Measurements from ENCODE around the gene SLC22A5.

Gene SLC22A5

GRCh38 chr5:132387640-132388117 lies 18.2 kb downstream of the SLC22A5 start:
- Histone ChIP-seq H3K4me3 (ENCODE audit: low read depth, low read length) (no peak overlapping the region), H3K4me1 (peaks cover 3% of the 10 kb centered on the region; the same call in 1 of the 2 replicates), H3K36me3 (no peaks in the 10 kb centered on the region), H3K27me3 (no peaks in the 10 kb centered on the region), H3K9me3 (no peaks in the 10 kb centered on the region)
- TF ChIP-seq, protein P1, sequence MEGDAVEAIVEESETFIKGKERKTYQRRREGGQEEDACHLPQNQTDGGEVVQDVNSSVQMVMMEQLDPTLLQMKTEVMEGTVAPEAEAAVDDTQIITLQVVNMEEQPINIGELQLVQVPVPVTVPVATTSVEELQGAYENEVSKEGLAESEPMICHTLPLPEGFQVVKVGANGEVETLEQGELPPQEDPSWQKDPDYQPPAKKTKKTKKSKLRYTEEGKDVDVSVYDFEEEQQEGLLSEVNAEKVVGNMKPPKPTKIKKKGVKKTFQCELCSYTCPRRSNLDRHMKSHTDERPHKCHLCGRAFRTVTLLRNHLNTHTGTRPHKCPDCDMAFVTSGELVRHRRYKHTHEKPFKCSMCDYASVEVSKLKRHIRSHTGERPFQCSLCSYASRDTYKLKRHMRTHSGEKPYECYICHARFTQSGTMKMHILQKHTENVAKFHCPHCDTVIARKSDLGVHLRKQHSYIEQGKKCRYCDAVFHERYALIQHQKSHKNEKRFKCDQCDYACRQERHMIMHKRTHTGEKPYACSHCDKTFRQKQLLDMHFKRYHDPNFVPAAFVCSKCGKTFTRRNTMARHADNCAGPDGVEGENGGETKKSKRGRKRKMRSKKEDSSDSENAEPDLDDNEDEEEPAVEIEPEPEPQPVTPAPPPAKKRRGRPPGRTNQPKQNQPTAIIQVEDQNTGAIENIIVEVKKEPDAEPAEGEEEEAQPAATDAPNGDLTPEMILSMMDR (IDR thresholded peaks at IDR 0.05; ENCODE audit: low read depth, low read length): no peak
- DNase-seq: no peak

GRCh38 chr5:132388244-132389050 lies 18.9 kb downstream of the SLC22A5 start:
- H3K27me3 ChIP-seq: no peaks in the 10 kb centered on the region
- peaks cover 3% of the 10 kb centered on the region; the same call in 1 of the 2 replicates for H3K4me1 ChIP-seq
- no peak for DNase-seq
- TF ChIP-seq, protein P1 (IDR thresholded peaks at IDR 0.05; ENCODE audit: low read depth, low read length): no peak
- no peak overlapping the region for H3K4me3 ChIP-seq (ENCODE audit: low read depth, low read length)
- H3K36me3 ChIP-seq: no peaks in the 10 kb centered on the region
- H3K9me3 ChIP-seq: no peaks in the 10 kb centered on the region

GRCh38 chr5:132389051-132389331 lies 19.5 kb downstream of the SLC22A5 start:
- Histone ChIP-seq H3K9me3 (no peaks in the 10 kb centered on the region), H3K4me1 (peaks cover 3% of the 10 kb centered on the region; the same call in 1 of the 2 replicates), H3K4me3 (ENCODE audit: low read depth, low read length) (no peak overlapping the region), H3K27me3 (no peaks in the 10 kb centered on the region), H3K36me3 (no peaks in the 10 kb centered on the region)
- no peak for DNase-seq
- TF ChIP-seq, protein P1 (IDR thresholded peaks at IDR 0.05; ENCODE audit: low read depth, low read length): no peak

DNA sequence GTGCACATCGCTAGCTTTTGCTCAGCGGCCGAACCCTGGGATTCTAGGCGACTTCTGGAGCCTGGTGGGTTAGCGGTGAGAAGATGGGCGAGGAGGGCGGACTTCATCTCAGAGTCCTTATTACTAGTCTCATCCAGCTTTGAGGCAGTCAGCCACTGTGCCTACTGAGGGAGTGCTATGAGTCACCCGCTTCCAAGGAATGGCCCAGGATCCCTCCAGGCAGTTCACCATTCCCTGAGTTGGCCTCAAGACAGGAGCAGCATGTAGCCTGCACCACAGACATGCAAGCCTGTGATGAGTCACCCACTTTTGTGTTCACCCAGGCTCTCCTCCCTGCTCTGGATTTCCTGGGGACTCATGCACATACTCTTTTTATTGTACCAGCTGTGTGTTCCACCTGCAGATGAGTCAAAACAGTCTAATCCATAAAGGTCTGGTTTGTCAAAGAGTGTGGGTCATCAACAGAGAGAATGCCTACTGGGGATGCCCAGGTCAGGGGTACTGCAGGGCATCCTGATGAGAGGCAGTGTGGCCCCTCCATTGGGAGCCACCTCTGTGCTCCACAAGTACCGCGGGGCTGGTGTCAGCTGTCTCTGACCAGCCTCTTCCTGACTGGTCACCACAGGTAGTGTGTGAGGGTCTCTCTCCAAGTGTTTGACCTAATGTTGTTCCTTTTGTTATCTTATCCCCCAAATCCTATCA lies 20.2 kb downstream of the SLC22A5 start:
- no peak overlapping the region for H3K4me3 ChIP-seq (ENCODE audit: low read depth, low read length)
- peaks cover 3% of the 10 kb centered on the region; the same call in 1 of the 2 replicates for H3K4me1 ChIP-seq
- TF ChIP-seq, protein P1 (IDR thresholded peaks at IDR 0.05; ENCODE audit: low read depth, low read length): no peak
- H3K9me3 ChIP-seq: no peaks in the 10 kb centered on the region
- H3K36me3 ChIP-seq: no peaks in the 10 kb centered on the region
- peak; percentile 40 for DNase-seq
- no peaks in the 10 kb centered on the region for H3K27me3 ChIP-seq

- TF ChIP-seq, protein P1 (IDR thresholded peaks at IDR 0.05; ENCODE audit: low read depth, low read length): no peak
- Histone ChIP-seq H3K9me3 (no peaks in the 10 kb centered on the region), H3K27me3 (no peaks in the 10 kb centered on the region), H3K4me1 (no peaks in the 10 kb centered on the region), H3K4me3 (ENCODE audit: low read depth, low read length) (no peak overlapping the region), H3K36me3 (no peaks in the 10 kb centered on the region)
- no peak for DNase-seq
Measured at GRCh38 chr5:132391247-132391646, 21.7 kb downstream of the SLC22A5 start.

DNA sequence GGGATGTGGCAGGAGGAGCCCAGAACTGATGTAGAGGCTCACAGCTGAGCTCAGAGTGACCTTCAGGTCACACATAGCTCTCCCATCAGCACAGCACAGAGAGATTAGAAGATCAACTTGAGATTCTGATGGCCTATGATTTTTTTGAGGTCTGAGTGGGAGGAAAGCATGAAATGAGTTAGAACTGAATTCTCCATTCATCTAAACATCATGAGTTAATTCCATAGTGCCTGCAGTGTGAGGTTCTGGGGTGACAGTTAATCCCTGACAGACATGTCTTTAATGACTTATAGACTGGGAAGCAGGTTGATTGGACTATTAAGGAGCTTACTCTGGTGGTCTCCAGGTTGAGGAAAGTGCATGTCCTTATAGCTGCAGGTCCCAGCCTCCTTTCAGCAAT lies 22.4 kb downstream of the SLC22A5 start:
- no peaks in the 10 kb centered on the region for H3K4me1 ChIP-seq
- H3K27me3 ChIP-seq: no peaks in the 10 kb centered on the region

More for the DNA sequence above, 22.4 kb downstream of the SLC22A5 start:
- TF ChIP-seq, protein P1 (IDR thresholded peaks at IDR 0.05; ENCODE audit: low read depth, low read length): no peak
- H3K9me3 ChIP-seq: no peaks in the 10 kb centered on the region
- no peak for DNase-seq
- H3K36me3 ChIP-seq: no peaks in the 10 kb centered on the region
- no peak overlapping the region for H3K4me3 ChIP-seq (ENCODE audit: low read depth, low read length)
